ENCODE data around the gene GLS.
A peak's percentile ranks its signal among the peaks of the same experiment; 100 is the strongest.
"Not testable (repeated sequence)": the region's sequence is repeated elsewhere in the genome, so short reads cannot be mapped to it uniquely, and the experiment has no call there.

Gene GLS

GRCh38 chr2:190882856-190883582 lies 2.4 kb downstream of the GLS start:
- Mint-ChIP-seq H3K4me3 (peak overlapping the region; percentile 96 to 98 (median 97)), H3K27me3 (ENCODE audit: low read depth) (no peaks in the 10 kb centered on the region), H3K9me3 (no peaks in the 10 kb centered on the region), H3K4me1 (peaks cover 28% of the 10 kb centered on the region), H3K27ac (peak overlapping the region; percentile 76 to 81 (median 80)), H3K36me3 (ENCODE audit: low read depth) (peaks cover 13% of the 10 kb centered on the region)
- TF ChIP-seq CTCF (IDR thresholded peaks at IDR 0.05; ENCODE audit: unreplicated experiment in 3 of 3), result no peak

GRCh38 chr2:190885844-190886243 lies 5.2 kb downstream of the GLS start:
- Mint-ChIP-seq H3K4me1 (peaks cover 44% of the 10 kb centered on the region), H3K36me3 (ENCODE audit: low read depth) (peaks cover 27% of the 10 kb centered on the region)
- not testable (repeated sequence) for H3K27me3 Mint-ChIP-seq (ENCODE audit: low read depth); H3K4me3 Mint-ChIP-seq; H3K9me3 Mint-ChIP-seq; H3K27ac Mint-ChIP-seq

- peaks cover 43% of the 10 kb centered on the region for H3K4me1 Mint-ChIP-seq
- no peak for TF ChIP-seq CTCF (IDR thresholded peaks at IDR 0.05; ENCODE audit: unreplicated experiment in 3 of 3)
Observed at GRCh38 chr2:190887089-190887488, 6.5 kb downstream of the GLS start.

GRCh38 chr2:190888449-190888848 lies 7.8 kb downstream of the GLS start:
- no peaks in the 10 kb centered on the region for H3K9me3 Mint-ChIP-seq
- peaks cover 31% of the 10 kb centered on the region for H3K4me1 Mint-ChIP-seq
- TF ChIP-seq CTCF (IDR thresholded peaks at IDR 0.05; ENCODE audit: unreplicated experiment in 3 of 3), result no peak
- no peak overlapping the region for H3K4me3 Mint-ChIP-seq
- no peaks in the 10 kb centered on the region for H3K27me3 Mint-ChIP-seq (ENCODE audit: low read depth)
- H3K36me3 Mint-ChIP-seq (ENCODE audit: low read depth), result peaks cover 27% of the 10 kb centered on the region
- H3K27ac Mint-ChIP-seq, result no peak overlapping the region

More at GRCh38 chr2:190887089-190887488, 6.5 kb downstream of the GLS start:
- H3K4me3 Mint-ChIP-seq, result no peak overlapping the region
- H3K36me3 Mint-ChIP-seq (ENCODE audit: low read depth), result peaks cover 27% of the 10 kb centered on the region
- H3K27ac Mint-ChIP-seq, result no peak overlapping the region
- H3K9me3 Mint-ChIP-seq, result no peaks in the 10 kb centered on the region
- H3K27me3 Mint-ChIP-seq (ENCODE audit: low read depth), result no peaks in the 10 kb centered on the region

GRCh38 chr2:190889175-190889943 lies 8.7 kb downstream of the GLS start:
- H3K27me3 Mint-ChIP-seq (ENCODE audit: low read depth), result no peaks in the 10 kb centered on the region

More at GRCh38 chr2:190889175-190889943, 8.7 kb downstream of the GLS start:
- H3K27ac Mint-ChIP-seq, result peak overlapping the region in 1 of 3 experiments; percentile 62
- peaks cover 23% of the 10 kb centered on the region for H3K36me3 Mint-ChIP-seq (ENCODE audit: low read depth)
- no peak overlapping the region for H3K4me3 Mint-ChIP-seq
- no peak for TF ChIP-seq CTCF (IDR thresholded peaks at IDR 0.05; ENCODE audit: unreplicated experiment in 3 of 3)
- H3K9me3 Mint-ChIP-seq, result no peaks in the 10 kb centered on the region
- H3K4me1 Mint-ChIP-seq, result peaks cover 23% of the 10 kb centered on the region
